GM12892 (cell line): ENCODE data around the gene PIP5K1A. TPM values are rescaled to one million over a fixed set of nuclear protein-coding genes. Genes with fewer than 3 reads are reported as not detected.

Experiments used
- DNase-seq: peaks from one replicate; pipeline ENCODE4 v3.0.0; 2011; ENCODE audit not compliant: insufficient read length
- FAIRE-seq: peaks from 2 replicates; lab custom pipeline; 2011; peaks lifted over from hg19 to GRCh38; lab: Jason Lieb, UNC
- POLR2A ChIP-seq: IDR thresholded peaks from 2 replicates; pipeline ENCODE4 v1.6.1; 2011; ENCODE audit warnings: low read depth, low read length, control low read depth
- POLR2AphosphoS5 ChIP-seq: IDR thresholded peaks from 2 replicates; pipeline ENCODE4 v1.6.1; 2011; ENCODE audit warnings: low read depth, low read length, control low read depth
- TAF1 ChIP-seq: IDR thresholded peaks from 2 replicates; pipeline ENCODE4 v1.6.1; 2011; ENCODE audit warnings: low read depth, mild to moderate bottlenecking, control low read depth, low read length, borderline replicate concordance
- polyA plus RNA-seq: library from polyadenylated mRNA; unstranded; fragments of >200 nt; gene quantifications from one replicate; pipeline ENCODE4 v1.2.1, GENCODE V29; 2012; ENCODE audit warnings: missing spikeins, inconsistent platforms; ENCODE audit not compliant: missing spikeins

PIP5K1A gene, protein sequence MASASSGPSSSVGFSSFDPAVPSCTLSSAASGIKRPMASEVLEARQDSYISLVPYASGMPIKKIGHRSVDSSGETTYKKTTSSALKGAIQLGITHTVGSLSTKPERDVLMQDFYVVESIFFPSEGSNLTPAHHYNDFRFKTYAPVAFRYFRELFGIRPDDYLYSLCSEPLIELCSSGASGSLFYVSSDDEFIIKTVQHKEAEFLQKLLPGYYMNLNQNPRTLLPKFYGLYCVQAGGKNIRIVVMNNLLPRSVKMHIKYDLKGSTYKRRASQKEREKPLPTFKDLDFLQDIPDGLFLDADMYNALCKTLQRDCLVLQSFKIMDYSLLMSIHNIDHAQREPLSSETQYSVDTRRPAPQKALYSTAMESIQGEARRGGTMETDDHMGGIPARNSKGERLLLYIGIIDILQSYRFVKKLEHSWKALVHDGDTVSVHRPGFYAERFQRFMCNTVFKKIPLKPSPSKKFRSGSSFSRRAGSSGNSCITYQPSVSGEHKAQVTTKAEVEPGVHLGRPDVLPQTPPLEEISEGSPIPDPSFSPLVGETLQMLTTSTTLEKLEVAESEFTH
- polyA plus RNA-seq = 39.7 TPM

DNA sequence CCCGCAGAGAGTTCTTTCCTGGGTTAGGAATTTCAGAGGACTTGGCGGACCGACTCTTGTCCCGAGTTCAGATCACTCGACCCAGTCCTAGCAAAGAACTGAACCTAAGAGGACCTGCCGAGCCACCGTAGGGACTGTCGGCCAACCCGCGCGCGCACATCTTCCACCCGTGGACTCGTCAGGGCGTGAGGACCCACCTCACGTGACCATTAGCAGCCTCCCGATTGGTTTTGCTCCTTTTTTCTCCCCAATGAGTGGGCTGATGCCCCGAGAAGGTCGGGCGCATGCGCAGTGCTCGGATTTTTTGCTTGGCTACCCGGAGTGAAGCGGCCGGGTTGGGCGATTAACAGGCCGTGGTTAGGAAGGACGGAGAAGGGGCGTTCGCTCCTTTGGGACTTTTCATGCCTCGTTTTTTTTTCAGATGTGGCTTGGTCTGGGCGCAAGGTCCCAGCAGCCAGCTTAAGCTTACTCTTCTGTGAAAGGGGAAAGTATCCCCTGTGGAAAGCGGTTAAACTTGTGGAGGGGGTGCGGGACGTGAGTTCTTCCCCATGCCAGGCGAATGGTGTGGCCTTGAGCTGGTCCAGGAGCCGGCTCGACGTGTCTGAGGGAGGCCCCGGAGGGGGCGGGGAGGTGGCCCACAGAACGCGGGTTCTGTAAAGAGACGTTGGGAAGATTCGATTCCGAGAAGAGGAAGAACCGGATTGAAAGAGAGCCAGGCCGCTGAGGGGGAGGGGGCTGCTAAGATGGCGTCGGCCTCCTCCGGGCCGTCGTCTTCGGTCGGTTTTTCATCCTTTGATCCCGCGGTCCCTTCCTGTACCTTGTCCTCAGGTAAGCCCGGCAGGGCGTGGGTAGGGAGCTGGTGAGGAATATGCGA, at the start of gene PIP5K1A:
Gene PIP5K1A (plus strand): TSS at position 299 of the 874 bp plus-strand sequence. CDS start 445 bp downstream, at position 744.
- FAIRE-seq (peak; percentile 93), DNase-seq (peak; percentile 99)
- TF ChIP-seq POLR2A (peak; percentile 75; the same call in 1 of the 2 replicates), POLR2AphosphoS5 (peak; percentile 77; the same call in 1 of the 2 replicates), TAF1 (peak; percentile 76)

GRCh38 chr1:151156515-151156819, 41.9 kb upstream of the PIP5K1A start, which contains the start of gene TNFAIP8L2:
Gene TNFAIP8L2, plus strand, starts transcription at chr1:151156649. Its CDS starts 2,049 bp downstream, at chr1:151158698.
- DNase-seq = no peak
- no peak for FAIRE-seq
- TF ChIP-seq POLR2AphosphoS5 (no peak), TAF1 (no peak), POLR2A (no peak; the same call in 1 of the 2 replicates)

DNA sequence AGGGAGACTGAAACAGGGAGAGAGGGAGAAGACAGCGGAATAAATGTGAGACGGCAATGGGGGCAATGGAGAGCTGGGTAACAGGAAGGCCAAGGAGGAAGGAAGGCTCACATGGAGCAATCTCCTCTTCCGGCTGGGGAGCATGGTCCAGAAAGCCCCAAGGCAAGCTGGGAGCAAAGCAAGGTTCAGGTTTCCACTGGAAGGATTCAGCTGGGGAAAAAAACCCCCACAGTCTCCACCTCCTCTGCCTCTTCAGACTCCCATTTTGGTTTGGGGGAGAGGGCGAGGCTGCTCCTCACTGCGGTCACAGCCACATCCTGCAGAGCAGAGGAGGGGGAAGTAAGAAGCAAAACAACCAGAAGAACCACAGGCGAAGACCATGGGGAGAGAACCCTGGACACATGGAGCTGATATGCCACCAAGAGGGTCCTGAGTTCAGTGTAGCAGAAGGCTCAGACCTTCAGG, 41.3 kb upstream of the PIP5K1A start:
- no peak for FAIRE-seq

DNA sequence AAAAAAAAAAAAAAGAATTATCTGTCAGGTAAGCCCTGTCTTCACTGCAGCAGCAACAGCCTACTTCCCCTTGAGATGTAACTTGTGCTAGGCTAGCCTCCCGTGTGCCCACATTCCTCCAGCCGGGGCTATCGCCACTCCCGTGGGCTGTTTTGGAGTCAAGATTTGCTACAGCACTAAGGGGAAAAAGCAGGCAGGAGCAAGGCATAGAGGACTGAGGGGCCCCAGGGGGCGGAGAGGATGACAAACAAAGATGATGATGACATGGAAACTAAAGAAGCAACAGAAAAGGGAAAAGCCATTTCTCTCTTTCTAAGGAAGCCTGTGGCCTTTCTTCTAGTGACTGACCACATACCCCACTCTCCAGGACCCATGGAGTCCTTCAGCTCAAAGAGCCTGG, 40.0 kb upstream of the PIP5K1A start:
- TF ChIP-seq TAF1 (no peak), POLR2A (no peak), POLR2AphosphoS5 (no peak)
- DNase-seq = no peak
- FAIRE-seq = no peak

More for the DNA sequence above, 41.3 kb upstream of the PIP5K1A start:
- no peak for TF ChIP-seq TAF1
- 0 out of 2 replicates have a peak, but pooled peaks have one; percentile 34 for TF ChIP-seq POLR2AphosphoS5
- DNase-seq = no peak

DNA sequence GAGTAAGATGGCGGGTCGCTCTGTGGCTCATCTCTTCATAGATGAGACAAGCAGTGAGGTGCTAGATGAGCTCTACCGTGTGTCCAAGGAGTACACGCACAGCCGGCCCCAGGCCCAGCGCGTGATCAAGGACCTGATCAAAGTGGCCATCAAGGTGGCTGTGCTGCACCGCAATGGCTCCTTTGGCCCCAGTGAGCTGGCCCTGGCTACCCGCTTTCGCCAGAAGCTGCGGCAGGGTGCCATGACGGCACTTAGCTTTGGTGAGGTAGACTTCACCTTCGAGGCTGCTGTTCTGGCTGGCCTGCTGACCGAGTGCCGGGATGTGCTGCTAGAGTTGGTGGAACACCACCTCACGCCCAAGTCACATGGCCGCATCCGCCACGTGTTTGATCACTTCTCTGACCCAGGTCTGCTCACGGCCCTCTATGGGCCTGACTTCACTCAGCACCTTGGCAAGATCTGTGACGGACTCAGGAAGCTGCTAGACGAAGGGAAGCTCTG, 39.6 kb upstream of the PIP5K1A start:
- FAIRE-seq (no peak), DNase-seq (no peak)
- TF ChIP-seq TAF1 = no peak
- TF ChIP-seq POLR2AphosphoS5 = no peak
- no peak for TF ChIP-seq POLR2A

DNA sequence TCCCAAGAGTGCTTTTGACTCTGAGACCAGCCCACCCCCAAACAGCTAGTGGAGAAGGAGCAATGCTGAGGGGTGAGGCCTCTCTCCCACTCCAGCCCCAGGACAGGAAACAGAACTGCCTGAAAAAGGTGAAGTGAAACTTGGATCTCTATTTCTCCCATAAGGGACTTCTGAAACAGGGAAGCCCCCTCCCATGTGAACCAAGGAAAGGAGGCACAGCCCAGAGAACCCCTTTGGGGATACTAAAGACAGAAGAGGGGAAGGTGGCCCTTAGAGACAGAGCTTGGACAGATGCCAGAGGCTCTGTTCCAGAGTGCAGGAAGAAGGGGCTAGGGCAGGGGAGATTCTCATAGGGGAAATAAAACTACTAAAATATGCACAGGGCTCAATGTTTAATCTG, 39.0 kb upstream of the PIP5K1A start:
- DNase-seq (no peak), FAIRE-seq (no peak)
- TF ChIP-seq TAF1 = no peak
- no peak for TF ChIP-seq POLR2A
- TF ChIP-seq POLR2AphosphoS5 = no peak

DNA sequence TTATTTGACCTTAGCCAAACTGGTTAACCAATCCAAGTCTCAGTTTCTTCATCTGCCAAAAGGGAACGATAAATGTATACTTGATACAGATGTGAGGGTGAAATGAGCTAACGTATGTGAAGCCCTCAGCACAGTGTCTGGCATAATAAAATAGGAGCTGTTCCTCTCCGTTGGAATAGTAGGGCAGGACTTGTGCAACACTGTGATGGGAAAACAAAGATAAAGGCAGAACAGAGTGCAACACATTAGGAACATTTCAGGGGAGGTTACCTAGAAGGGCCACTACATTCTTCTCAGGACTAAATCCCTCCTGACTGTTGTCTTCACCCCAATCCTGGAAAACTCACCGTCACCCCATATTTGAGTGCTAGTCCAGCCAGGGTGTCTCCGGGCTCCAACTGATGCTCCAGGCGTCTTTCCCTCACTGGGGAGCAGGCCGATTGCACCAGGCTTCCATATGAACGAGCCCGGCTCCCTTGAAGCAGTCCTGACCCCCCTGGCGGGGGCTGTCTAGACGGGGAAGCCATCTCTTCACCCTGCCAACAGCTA, 33.5 kb upstream of the PIP5K1A start:
- FAIRE-seq = no peak
- TF ChIP-seq TAF1 (no peak), POLR2A (no peak), POLR2AphosphoS5 (no peak)
- no peak for DNase-seq

- DNase-seq = no peak
- FAIRE-seq = peak; percentile 27
- TF ChIP-seq POLR2AphosphoS5 (no peak), POLR2A (no peak), TAF1 (no peak)
Observed at GRCh38 chr1:151165281-151165737, 33.0 kb upstream of the PIP5K1A start.

- peak; percentile 85 for DNase-seq
- TF ChIP-seq TAF1 (peak; percentile 80; the same call in 1 of the 2 replicates), POLR2A (peak; percentile 93), POLR2AphosphoS5 (peak; percentile 91)
- FAIRE-seq = peak; percentile 98
Observed at GRCh38 chr1:151165738-151166504, 32.4 kb upstream of the PIP5K1A start, which contains the start of the genes LYSMD1 and SCNM1. Gene LYSMD1, minus strand, starts transcription at chr1:151165902. Its CDS starts 644 bp downstream, at chr1:151165258. Gene SCNM1, plus strand, starts transcription at chr1:151166144. Its CDS starts 9 bp downstream, at chr1:151166153.
